Liver (tissue), 9 donors: ENCODE measurements around the gene EOGT. TPM values are rescaled to one million over a fixed set of nuclear protein-coding genes. Genes with fewer than 3 reads are reported as not detected.

Experiments used
- DNase-seq: peaks from one replicate; pipeline ENCODE4 v3.0.0-alpha.2; 2017; ENCODE audit warnings: low spot score
- H3K27ac ChIP-seq, 2 donors: one replicate each; pipeline ENCODE4 v1.7.0; 2013; ENCODE audit warnings: inconsistent platforms in 2 of 2, low read length in 2 of 2, control low read depth in 1 of 2, low read depth in 1 of 2, mild to moderate bottlenecking in 1 of 2
- H3K27me3 ChIP-seq, 4 donors: one replicate each; pipeline versions ENCODE4 v1.6.1 to v1.7.0; 2013; ENCODE audit warnings: low read length in 3 of 4, inconsistent platforms in 1 of 4, mild to moderate bottlenecking in 1 of 4, moderate library complexity in 1 of 4; ENCODE audit not compliant: control insufficient read depth in 4 of 4, insufficient read depth in 4 of 4
- H3K36me3 ChIP-seq, 4 donors: one replicate each; pipeline versions ENCODE4 v1.6.1 to v1.7.0; 2013; ENCODE audit warnings: low read length in 3 of 4, mild to moderate bottlenecking in 3 of 4, low read depth in 1 of 4, moderate library complexity in 1 of 4; ENCODE audit not compliant: control insufficient read depth in 4 of 4, insufficient read depth in 3 of 4
- H3K4me1 ChIP-seq, 4 donors: one replicate each; pipeline versions ENCODE4 v1.6.1 to v1.7.0; 2013; ENCODE audit warnings: low read length in 3 of 4, mild to moderate bottlenecking in 3 of 4, moderate library complexity in 1 of 4; ENCODE audit not compliant: control insufficient read depth in 4 of 4, insufficient read depth in 4 of 4
- H3K4me3 ChIP-seq, 3 donors: one replicate each; pipeline versions ENCODE4 v1.6.1 to v1.7.0; 2013; ENCODE audit warnings: low read length in 3 of 3, control low read depth in 1 of 3, low read depth in 1 of 3, mild to moderate bottlenecking in 1 of 3
- H3K9ac ChIP-seq, 2 donors: one replicate each; pipeline ENCODE4 v1.7.0; 2013; ENCODE audit warnings: low read length in 2 of 2, mild to moderate bottlenecking in 2 of 2, moderate library complexity in 2 of 2, control low read depth in 1 of 2, low read depth in 1 of 2
- H3K9me3 ChIP-seq, 4 donors: one replicate each; pipeline versions ENCODE4 v1.6.1 to v1.7.0; 2013; ENCODE audit warnings: low read length in 3 of 4; ENCODE audit not compliant: control insufficient read depth in 4 of 4
- ATF3 ChIP-seq: IDR thresholded peaks from 2 replicates; pipeline ENCODE4 v1.6.1; 2016; ENCODE audit warnings: antibody characterized with exemption
- CTCF ChIP-seq: fragments of 150-350 bp; IDR thresholded peaks from 2 replicates; pipeline ENCODE4 v1.5.1; 2017; ENCODE audit warnings: improper control_type of control experiment, low read depth, low read length; ENCODE audit not compliant: missing input control
- EGR1 ChIP-seq, 2 donors: IDR thresholded peaks; 2 replicates each; pipeline ENCODE4 v1.6.1; 2016 to 2018; ENCODE audit warnings: antibody characterized with exemption in 2 of 2, low read depth in 2 of 2
- FOXA2 ChIP-seq: IDR thresholded peaks from 2 replicates; pipeline ENCODE4 v1.6.1; 2016; ENCODE audit warnings: antibody characterized with exemption
- GABPA ChIP-seq, 2 donors: IDR thresholded peaks in 1 of 2; conservative IDR thresholded peaks in 1 of 2; 2 replicates each; pipeline ENCODE4 v1.6.1; 2016; ENCODE audit warnings: antibody characterized with exemption in 2 of 2, mild to moderate bottlenecking in 1 of 2, moderate library complexity in 1 of 2
- HNF4A ChIP-seq, 2 donors: conservative IDR thresholded peaks; 2 replicates each; pipeline ENCODE4 v1.6.1; 2016; ENCODE audit warnings: antibody characterized with exemption in 2 of 2, mild to moderate bottlenecking in 2 of 2
- HNF4G ChIP-seq: IDR thresholded peaks from 2 replicates; pipeline ENCODE4 v1.6.1; 2016; ENCODE audit warnings: antibody characterized with exemption
- MAX ChIP-seq: IDR thresholded peaks from 2 replicates; pipeline ENCODE4 v1.6.1; 2016; ENCODE audit warnings: antibody characterized with exemption
- NR2F2 ChIP-seq: IDR thresholded peaks from 2 replicates; pipeline ENCODE4 v1.6.1; 2016; ENCODE audit warnings: antibody characterized with exemption
- REST ChIP-seq: IDR thresholded peaks from 2 replicates; pipeline ENCODE4 v1.6.1; 2016; ENCODE audit warnings: antibody characterized with exemption, mild to moderate bottlenecking
- RXRA ChIP-seq, 2 donors: IDR thresholded peaks; 2 replicates each; pipeline ENCODE4 v1.6.1; 2017 to 2018; ENCODE audit warnings: antibody characterized with exemption in 2 of 2, mild to moderate bottlenecking in 1 of 2
- SP1 ChIP-seq: IDR thresholded peaks from 2 replicates; pipeline ENCODE4 v1.6.1; 2018; ENCODE audit warnings: antibody characterized with exemption, mild to moderate bottlenecking
- ZBTB33 ChIP-seq: IDR thresholded peaks from 2 replicates; pipeline ENCODE4 v1.6.1; 2016; ENCODE audit warnings: antibody characterized with exemption
- WGBS: extraction: QIAGEN DNeasy Blood & Tissue Kit; methylation state at CpG from one replicate; pipeline ENCODE4 v1.1.7; 2013; 5-methylcytosine and 5-hydroxymethylcytosine counted together
- polyA plus RNA-seq, 2 donors: library from polyadenylated mRNA; stranded (reverse) in 1 of 2; unstranded in 1 of 2; fragments of 200-250 nt in 1 of 2; fragments of >200 nt in 1 of 2; fragmentation: Nextera tagmentation in 1 of 2; extraction: Ambion mirVana in 1 of 2; gene quantifications; one replicate each; pipeline versions ENCODE4 v1.2.1 to v1.2.3, GENCODE V29; 2013 to 2015
- total RNA-seq, 2 donors: library from RNA; depleted of rRNA; stranded (reverse); fragments of >200 nt; gene quantifications; one replicate each; pipeline ENCODE4 v1.2.3, GENCODE V29; 2014
- donor health status: healthy.
- donor health status: healthy.
- donor health status: healthy.
- donor health status: healthy.
- donor health status: healthy.

The EOGT gene
- total and polyA plus RNA-seq, 4 donors, result 2.6 to 7.5 (median 5.1) TPM

GRCh38 chr3:69033470-69033869, 20.0 kb upstream of the EOGT start:
- TF ChIP-seq RXRA (IDR thresholded peaks at IDR 0.05) (no peak), ZBTB33 (no peak), CTCF (no peak), REST (no peak), EGR1 (IDR thresholded peaks at IDR 0.05; ENCODE audit: low read depth in 2 of 2) (no peak), NR2F2 (no peak), FOXA2 (no peak)
- Histone ChIP-seq H3K4me1 (no peaks in the 10 kb centered on the region), H3K36me3 (peaks cover 15 to 61% (median 55%) of the 10 kb centered on the region in 4 donors), H3K9ac (no peak overlapping the region), H3K27ac (no peak overlapping the region), H3K27me3 (no peaks in the 10 kb centered on the region), H3K4me3 (no peak overlapping the region), H3K9me3 (no peaks in the 10 kb centered on the region)
- no peak for DNase-seq
- 87% methylated on average over 7 of the region's 7 CpGs for WGBS

GRCh38 chr3:69032737-69033136, 19.3 kb upstream of the EOGT start:
- H3K27ac ChIP-seq, result no peak overlapping the region
- TF ChIP-seq ATF3 (no peak), FOXA2 (no peak), GABPA (IDR thresholded peaks at IDR 0.05 in 1 of 2, conservative IDR thresholded peaks at IDR 0.05 in 1 of 2) (no peak)
- no peak overlapping the region for H3K9ac ChIP-seq
- no peaks in the 10 kb centered on the region for H3K27me3 ChIP-seq
- H3K36me3 ChIP-seq, result peaks cover 15 to 54% (median 53%) of the 10 kb centered on the region in 4 donors
- WGBS, result 98% methylated on average over 9 of the region's 9 CpGs
- H3K9me3 ChIP-seq, result no peaks in the 10 kb centered on the region
- no peaks in the 10 kb centered on the region for H3K4me1 ChIP-seq
- no peak overlapping the region for H3K4me3 ChIP-seq
- no peak for DNase-seq

GRCh38 chr3:69032142-69032541, 18.7 kb upstream of the EOGT start:
- no peak for DNase-seq
- H3K4me3 ChIP-seq, result no peak overlapping the region
- H3K9ac ChIP-seq, result no peak overlapping the region
- H3K4me1 ChIP-seq, result no peaks in the 10 kb centered on the region
- H3K9me3 ChIP-seq, result no peaks in the 10 kb centered on the region
- no peak overlapping the region for H3K27ac ChIP-seq
- H3K27me3 ChIP-seq, result no peaks in the 10 kb centered on the region
- 96% methylated on average over 2 of the region's 2 CpGs for WGBS
- H3K36me3 ChIP-seq, result peaks cover 15 to 55% (median 53%) of the 10 kb centered on the region in 4 donors
- TF ChIP-seq CTCF (no peak), FOXA2 (no peak), HNF4G (no peak), MAX (no peak), SP1 (no peak), HNF4A (conservative IDR thresholded peaks at IDR 0.05) (no peak), ZBTB33 (no peak)
